Uterus (tissue), 2 donors: ENCODE results near the gene RNU1-1.

Experiments
- POLR2A ChIP-seq, 2 donors: fragments of 450-650 bp; IDR thresholded peaks; one replicate each; pipeline ENCODE4 v1.6.1; 2016; ENCODE audit warnings: antibody characterized with exemption in 2 of 2, mild to moderate bottlenecking in 1 of 2, moderate library complexity in 1 of 2
- TF ChIP-seq, protein P1 (sequence below), 4 experiments: fragments of 200-600 bp in 2 of 4; fragments of 450-650 bp in 2 of 4; sonication (generic) in 2 of 4; IDR thresholded peaks; one replicate each; pipeline ENCODE4 v1.5.1; 2016 to 2019; ENCODE audit warnings: antibody characterized with exemption in 4 of 4, mild to moderate bottlenecking in 2 of 4, moderate library complexity in 1 of 4

DNA sequence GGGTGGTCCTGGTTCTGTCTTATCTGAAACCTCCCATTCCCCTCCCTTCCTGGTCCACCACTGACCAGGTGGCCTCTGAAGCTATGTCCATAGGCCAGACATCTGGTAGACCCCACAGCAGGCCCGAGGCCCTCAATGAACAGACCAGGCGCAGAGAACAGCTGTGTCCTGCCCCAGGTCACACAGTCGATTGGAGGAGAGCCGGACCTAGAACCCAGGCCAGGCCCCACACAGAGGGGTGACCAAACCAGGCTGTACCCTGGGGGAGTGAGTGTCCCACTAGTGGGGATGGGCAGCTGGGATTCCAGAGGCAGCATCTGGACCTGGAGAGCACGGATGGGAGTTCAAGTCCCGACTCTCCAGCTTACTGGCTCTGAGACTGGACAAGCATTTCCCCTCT lies 29.2 kb downstream of the RNU1-1 start:
- TF ChIP-seq, protein P1, sequence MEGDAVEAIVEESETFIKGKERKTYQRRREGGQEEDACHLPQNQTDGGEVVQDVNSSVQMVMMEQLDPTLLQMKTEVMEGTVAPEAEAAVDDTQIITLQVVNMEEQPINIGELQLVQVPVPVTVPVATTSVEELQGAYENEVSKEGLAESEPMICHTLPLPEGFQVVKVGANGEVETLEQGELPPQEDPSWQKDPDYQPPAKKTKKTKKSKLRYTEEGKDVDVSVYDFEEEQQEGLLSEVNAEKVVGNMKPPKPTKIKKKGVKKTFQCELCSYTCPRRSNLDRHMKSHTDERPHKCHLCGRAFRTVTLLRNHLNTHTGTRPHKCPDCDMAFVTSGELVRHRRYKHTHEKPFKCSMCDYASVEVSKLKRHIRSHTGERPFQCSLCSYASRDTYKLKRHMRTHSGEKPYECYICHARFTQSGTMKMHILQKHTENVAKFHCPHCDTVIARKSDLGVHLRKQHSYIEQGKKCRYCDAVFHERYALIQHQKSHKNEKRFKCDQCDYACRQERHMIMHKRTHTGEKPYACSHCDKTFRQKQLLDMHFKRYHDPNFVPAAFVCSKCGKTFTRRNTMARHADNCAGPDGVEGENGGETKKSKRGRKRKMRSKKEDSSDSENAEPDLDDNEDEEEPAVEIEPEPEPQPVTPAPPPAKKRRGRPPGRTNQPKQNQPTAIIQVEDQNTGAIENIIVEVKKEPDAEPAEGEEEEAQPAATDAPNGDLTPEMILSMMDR (IDR thresholded peaks at IDR 0.05) = no peak
- no peak for TF ChIP-seq POLR2A (IDR thresholded peaks at IDR 0.05)
